ENCODE results near the gene ID4.

GRCh38 chr6:19839788-19840187, 2.6 kb downstream of the ID4 start:
- TF ChIP-seq CTCF (conservative IDR thresholded peaks at IDR 0.05 in 1 of 2, IDR thresholded peaks at IDR 0.05 in 1 of 2; ENCODE audit: extremely low read depth in 1 of 2, insufficient read depth in 1 of 2, low read depth in 1 of 2, low read length in 2 of 2), result no peak
- TF ChIP-seq EZH2 (IDR thresholded peaks at IDR 0.05; ENCODE audit: borderline replicate concordance, low read length), result no peak

Data from mammary epithelial cell (primary cell).